SH-SY5Y (cell line): ENCODE data around the gene FAM161A.

Experiments
- GATA2 ChIP-seq: IDR thresholded peaks from 2 replicates; pipeline ENCODE4 v1.6.1; 2011; ENCODE audit warnings: mild to moderate bottlenecking, low read depth, low read length
- GATA3 ChIP-seq: IDR thresholded peaks from 2 replicates; pipeline ENCODE4 v1.6.1; 2011; ENCODE audit warnings: low read depth, mild to moderate bottlenecking, low read length, moderate library complexity

- TF ChIP-seq GATA2 (no peak), GATA3 (no peak)
These were observed 37.1 kb downstream of the FAM161A start for GRCh38 chr2:61816480-61817355.
